GM06990 (cell line): Measurements from ENCODE around the gene TSPAN1.

Experiments used
- DNase-seq: peaks from one replicate; pipeline ENCODE4 v3.0.0-alpha.2; 2011; ENCODE audit not compliant: insufficient read length; ENCODE audit errors: extremely low read depth
- H3K27me3 ChIP-seq: replicated peaks from 2 replicates; pipeline ENCODE4 v1.6.0; 2011; ENCODE audit warnings: low read length; ENCODE audit not compliant: control insufficient read depth, insufficient read depth
- H3K36me3 ChIP-seq: 2 replicates; pipeline ENCODE4 v1.5.1; 2011; ENCODE audit warnings: low read length; ENCODE audit not compliant: control insufficient read depth, insufficient read depth
- H3K4me3 ChIP-seq: replicated peaks from 2 replicates; pipeline ENCODE4 v1.5.1; 2011; ENCODE audit warnings: low read depth, mild to moderate bottlenecking, control low read depth, low read length
- CTCF ChIP-seq: IDR thresholded peaks from 2 replicates; pipeline ENCODE4 v1.5.1; 2011; ENCODE audit warnings: low read length, control low read depth, mild to moderate bottlenecking, inconsistent platforms; ENCODE audit not compliant: insufficient read depth, poor library complexity, severe bottlenecking

Gene TSPAN1

GRCh38 chr1:46205791-46206190, 30.9 kb downstream of the TSPAN1 start:
- Histone ChIP-seq H3K27me3 (no peaks in the 10 kb centered on the region), H3K36me3 (no peaks in the 10 kb centered on the region), H3K4me3 (no peak overlapping the region)
- no peak for DNase-seq
- TF ChIP-seq CTCF: no peak

- no peak for DNase-seq
- Histone ChIP-seq H3K4me3 (no peak overlapping the region), H3K27me3 (no peaks in the 10 kb centered on the region), H3K36me3 (no peaks in the 10 kb centered on the region)
- no peak for TF ChIP-seq CTCF
Observed at GRCh38 chr1:46206399-46206798, 31.5 kb downstream of the TSPAN1 start.

GRCh38 chr1:46210561-46210960, 35.7 kb downstream of the TSPAN1 start:
- Histone ChIP-seq H3K36me3 (no peaks in the 10 kb centered on the region), H3K27me3 (no peaks in the 10 kb centered on the region), H3K4me3 (no peak overlapping the region)
- no peak for DNase-seq
- no peak for TF ChIP-seq CTCF

- H3K36me3 ChIP-seq: no peaks in the 10 kb centered on the region
- no peaks in the 10 kb centered on the region for H3K27me3 ChIP-seq
- no peak for TF ChIP-seq CTCF
- H3K4me3 ChIP-seq: no peak overlapping the region
- DNase-seq: no peak
Observed at GRCh38 chr1:46211051-46211450, 36.2 kb downstream of the TSPAN1 start.

- TF ChIP-seq CTCF: no peak
- no peak for DNase-seq
- no peaks in the 10 kb centered on the region for H3K36me3 ChIP-seq
- H3K27me3 ChIP-seq: no peaks in the 10 kb centered on the region
- no peak overlapping the region for H3K4me3 ChIP-seq
Observed at GRCh38 chr1:46215504-46215903, 40.6 kb downstream of the TSPAN1 start.

GRCh38 chr1:46218443-46218842, 43.6 kb downstream of the TSPAN1 start:
- no peak for TF ChIP-seq CTCF
- H3K27me3 ChIP-seq: no peaks in the 10 kb centered on the region
- no peaks in the 10 kb centered on the region for H3K36me3 ChIP-seq
- H3K4me3 ChIP-seq: no peak overlapping the region
- no peak for DNase-seq
